HG03196 (cell line): ENCODE data around the gene SRPX2.
A peak's percentile ranks its signal among the peaks of the same experiment; 100 is the strongest.

Experiments
- ATAC-seq: cut with Tn5 transposase; IDR thresholded peaks from one replicate; pipeline ENCODE4 v1.9.1; 2021; ENCODE audit not compliant: unreplicated experiment

Gene SRPX2, protein sequence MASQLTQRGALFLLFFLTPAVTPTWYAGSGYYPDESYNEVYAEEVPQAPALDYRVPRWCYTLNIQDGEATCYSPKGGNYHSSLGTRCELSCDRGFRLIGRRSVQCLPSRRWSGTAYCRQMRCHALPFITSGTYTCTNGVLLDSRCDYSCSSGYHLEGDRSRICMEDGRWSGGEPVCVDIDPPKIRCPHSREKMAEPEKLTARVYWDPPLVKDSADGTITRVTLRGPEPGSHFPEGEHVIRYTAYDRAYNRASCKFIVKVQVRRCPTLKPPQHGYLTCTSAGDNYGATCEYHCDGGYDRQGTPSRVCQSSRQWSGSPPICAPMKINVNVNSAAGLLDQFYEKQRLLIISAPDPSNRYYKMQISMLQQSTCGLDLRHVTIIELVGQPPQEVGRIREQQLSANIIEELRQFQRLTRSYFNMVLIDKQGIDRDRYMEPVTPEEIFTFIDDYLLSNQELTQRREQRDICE

GRCh38 chrX:100643956-100644860 lies at the start of gene SRPX2:
Gene SRPX2, plus strand, starts transcription at chrX:100644199. Its CDS starts 2,124 bp downstream, at chrX:100646323.
- ATAC-seq, result no peak

GRCh38 chrX:100596601-100597000 lies 47.4 kb upstream of the SRPX2 start:
- ATAC-seq, result no peak

DNA sequence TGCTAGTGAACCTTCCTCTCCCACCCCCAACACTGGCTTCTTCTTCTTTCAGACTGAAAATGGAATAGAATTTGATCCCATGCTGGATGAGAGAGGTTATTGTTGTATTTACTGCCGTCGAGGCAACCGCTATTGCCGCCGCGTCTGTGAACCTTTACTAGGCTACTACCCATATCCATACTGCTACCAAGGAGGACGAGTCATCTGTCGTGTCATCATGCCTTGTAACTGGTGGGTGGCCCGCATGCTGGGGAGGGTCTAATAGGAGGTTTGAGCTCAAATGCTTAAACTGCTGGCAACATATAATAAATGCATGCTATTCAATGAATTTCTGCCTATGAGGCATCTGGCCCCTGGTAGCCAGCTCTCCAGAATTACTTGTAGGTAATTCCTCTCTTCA lies 44.5 kb upstream of the SRPX2 start:
- ATAC-seq, result no peak

DNA sequence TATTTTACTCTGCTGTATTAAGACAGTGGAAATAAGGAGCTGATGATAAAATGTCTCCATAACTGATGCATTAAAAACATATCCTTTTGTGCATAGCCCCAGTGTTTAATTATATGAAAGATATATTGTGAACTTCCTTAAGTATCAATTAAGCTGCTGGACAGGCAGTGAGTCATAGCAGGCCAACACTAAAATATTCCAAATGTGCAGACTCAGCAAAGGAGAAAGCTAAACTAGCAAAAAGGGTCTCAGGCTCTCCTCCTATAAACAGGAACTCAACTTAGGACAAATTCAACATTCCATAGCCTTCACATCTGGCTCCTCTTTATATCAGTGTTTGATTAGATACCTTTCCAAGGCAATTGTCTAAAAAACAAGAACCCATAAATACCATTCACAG lies 43.7 kb upstream of the SRPX2 start:
- no peak for ATAC-seq

- ATAC-seq, result peak; percentile 72
Measured at GRCh38 chrX:100600758-100601157, 43.2 kb upstream of the SRPX2 start.

GRCh38 chrX:100606753-100607152 lies 37.2 kb upstream of the SRPX2 start:
- no peak for ATAC-seq

- no peak for ATAC-seq
Measured at GRCh38 chrX:100609591-100609990, 34.4 kb upstream of the SRPX2 start.

GRCh38 chrX:100611951-100612350 lies 32.0 kb upstream of the SRPX2 start:
- no peak for ATAC-seq

DNA sequence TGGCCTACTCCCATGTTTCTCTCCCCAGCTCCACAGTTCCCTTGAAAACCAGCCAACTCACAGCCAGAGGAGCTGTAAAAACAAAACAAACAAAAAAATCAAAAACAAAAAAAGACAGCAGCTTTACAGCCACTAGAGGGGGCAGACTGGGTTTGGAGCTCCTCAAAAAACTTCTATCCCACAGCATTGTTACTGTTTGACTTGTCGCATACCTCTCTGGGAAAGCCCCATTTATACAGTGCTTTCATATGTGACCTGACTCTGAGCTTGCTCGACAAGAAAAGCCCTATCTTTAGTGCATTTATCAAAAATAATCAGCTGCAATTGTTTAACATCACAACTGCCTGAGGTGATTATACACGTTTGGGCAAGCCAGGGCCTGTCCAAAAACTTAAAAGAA lies 29.0 kb upstream of the SRPX2 start:
- ATAC-seq, result peak; percentile 95

DNA sequence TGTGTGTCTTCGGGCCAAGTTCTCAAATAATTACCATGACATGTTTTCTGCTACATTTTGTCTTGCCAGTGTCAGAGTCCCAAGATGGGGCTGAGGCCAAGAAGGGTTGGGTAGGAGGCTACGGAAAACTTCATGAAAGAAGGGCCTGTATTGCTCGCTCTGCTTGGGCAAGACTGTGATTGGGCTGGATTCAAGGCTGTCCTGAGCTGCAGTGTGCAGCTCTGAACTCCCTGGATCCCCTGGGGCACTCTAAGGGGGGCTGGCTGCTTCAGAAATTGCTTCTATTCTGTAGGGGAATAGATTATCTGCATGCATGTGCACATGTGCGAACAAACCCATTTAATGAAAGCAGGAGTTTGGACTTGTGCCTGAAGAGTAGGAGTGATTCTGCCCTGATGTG lies 21.0 kb upstream of the SRPX2 start:
- no peak for ATAC-seq

DNA sequence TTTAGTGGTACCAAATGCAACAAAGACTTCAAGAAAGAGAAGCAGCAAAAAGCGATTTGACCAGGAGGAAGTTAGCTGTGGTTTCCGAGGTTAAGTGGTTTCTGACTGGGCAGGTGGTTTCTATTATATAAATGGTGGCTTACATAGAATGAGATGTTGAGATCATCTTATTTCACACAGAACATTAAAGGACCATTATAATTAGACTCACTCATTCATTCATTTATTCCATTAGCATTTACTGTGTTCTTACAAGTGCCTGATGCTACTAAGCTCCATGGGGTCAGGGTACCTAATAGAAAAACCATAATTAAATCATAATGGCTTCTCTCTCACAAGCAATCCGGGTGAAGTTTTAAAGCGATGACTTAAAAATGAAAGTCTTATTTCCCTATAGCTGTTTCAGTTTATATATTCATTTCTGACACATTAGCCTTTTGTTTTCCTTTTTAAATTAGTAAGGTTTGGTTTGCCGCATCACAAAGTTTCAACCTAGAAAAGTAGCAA lies 18.0 kb upstream of the SRPX2 start:
- ATAC-seq, result peak; percentile 97

GRCh38 chrX:100635040-100635439 lies 9.0 kb upstream of the SRPX2 start:
- no peak for ATAC-seq

DNA sequence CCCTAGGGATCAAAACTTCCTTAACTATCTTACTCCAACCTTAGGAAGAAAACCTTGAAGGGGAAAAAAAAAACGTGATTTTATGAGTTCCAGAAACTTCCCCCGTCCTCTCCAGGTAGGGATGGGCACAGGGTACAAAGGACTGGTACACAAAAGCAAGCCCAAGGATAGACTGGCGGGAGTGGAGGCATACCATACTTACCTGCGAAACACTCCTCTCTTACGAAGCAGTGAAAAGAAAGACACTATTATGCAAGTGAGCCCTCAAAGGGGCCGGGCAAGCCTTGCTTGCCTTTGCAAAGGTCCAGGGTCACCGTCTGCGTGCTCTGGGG lies 8.0 kb upstream of the SRPX2 start:
- ATAC-seq, result no peak

DNA sequence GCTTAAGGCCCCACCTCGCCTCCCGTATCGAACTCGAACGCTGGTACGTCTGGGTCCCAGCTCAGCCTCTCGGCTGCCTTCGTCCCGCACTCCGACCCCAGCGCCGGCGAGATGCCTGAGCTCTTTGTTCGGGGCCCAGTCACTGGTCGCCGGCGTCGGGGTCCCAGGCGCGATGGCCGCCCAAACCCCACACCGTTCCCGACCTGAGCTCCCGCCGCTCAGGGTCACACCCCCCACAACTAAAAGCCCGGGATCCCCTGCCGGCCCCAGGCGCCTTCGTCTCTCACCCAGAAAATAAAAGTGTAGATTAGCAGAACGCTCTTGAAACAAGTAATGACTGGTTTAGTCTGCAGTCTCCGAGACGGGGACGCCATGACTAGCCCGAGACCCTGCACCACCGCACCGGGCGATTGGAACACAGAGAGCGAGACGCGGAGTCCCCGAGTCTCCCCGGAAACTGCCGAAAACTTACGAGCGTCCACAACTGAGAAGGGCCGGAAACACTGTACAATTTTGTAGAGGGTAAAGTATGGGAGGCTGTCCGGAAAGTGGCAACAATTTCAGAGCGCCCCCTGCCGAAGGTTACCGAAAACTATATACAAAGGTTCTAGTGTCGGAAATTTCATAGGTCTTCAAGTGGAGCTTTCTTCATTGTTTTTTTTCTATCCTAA lies 7.5 kb upstream of the SRPX2 start, which contains the start of gene TSPAN6:
TSS of gene TSPAN6 (minus strand) at position 486 of the 671 bp plus-strand sequence. CDS start at position 374, 112 bp downstream.
- ATAC-seq, result peak; percentile 98

DNA sequence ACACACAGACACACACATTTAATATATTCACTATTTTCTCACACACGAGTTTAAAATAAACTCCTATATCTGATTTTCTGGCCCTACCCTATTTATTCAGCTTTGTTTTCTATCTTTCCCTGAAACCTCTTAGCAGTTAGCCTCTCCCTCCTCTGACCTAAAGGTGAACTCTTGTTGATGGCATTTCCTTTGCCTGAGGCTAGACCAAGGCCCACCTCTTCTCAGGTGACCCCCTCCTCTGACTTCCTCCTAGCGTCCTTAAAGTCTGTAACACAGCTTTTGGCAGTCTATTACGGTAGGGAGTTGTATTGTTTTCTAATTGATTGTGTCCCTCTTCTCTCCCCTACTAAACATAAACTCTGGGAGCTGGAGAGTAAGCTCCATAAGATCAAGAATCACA lies 1.7 kb upstream of the SRPX2 start:
- ATAC-seq, result no peak

GRCh38 chrX:100643212-100643611 lies 787 bp upstream of the SRPX2 start:
- no peak for ATAC-seq

- ATAC-seq, result no peak
Measured at GRCh38 chrX:100645106-100645505, 1.1 kb downstream of the SRPX2 start.

- no peak for ATAC-seq
Measured at GRCh38 chrX:100647095-100647494, 3.1 kb downstream of the SRPX2 start.

GRCh38 chrX:100647739-100648138 lies 3.7 kb downstream of the SRPX2 start:
- no peak for ATAC-seq

GRCh38 chrX:100648458-100649417 lies 4.7 kb downstream of the SRPX2 start:
- no peak for ATAC-seq
